Umbilical cord (tissue), 2 donors: ENCODE results near the gene ISYNA1. TPM values are rescaled to one million over a fixed set of nuclear protein-coding genes. Genes with fewer than 3 reads are reported as not detected.
A peak's percentile ranks its signal among the peaks of the same experiment; 100 is the strongest.

Source experiments
- DNase-seq: peaks from one replicate; pipeline ENCODE4 v3.0.0-alpha.2; 2015; ENCODE audit warnings: low spot score
- total RNA-seq: library from RNA; depleted of rRNA; stranded (reverse); fragments of >200 nt; gene quantifications from one replicate; pipeline ENCODE4 v1.2.3, GENCODE V29; 2014; ENCODE audit warnings: low replicate concordance; ENCODE audit not compliant: insufficient read depth

The ISYNA1 gene
- 20.5 TPM for total RNA-seq

GRCh38 chr19:18437491-18438330, at the start of gene ISYNA1:
TSS of gene ISYNA1 (minus strand) at chr19:18438133. CDS start at chr19:18437979, 154 bp downstream.
- DNase-seq, result peak; percentile 68

GRCh38 chr19:18486746-18487145, 48.8 kb upstream of the ISYNA1 start:
- DNase-seq, result no peak

GRCh38 chr19:18484992-18485391, 47.1 kb upstream of the ISYNA1 start:
- no peak for DNase-seq

GRCh38 chr19:18483119-18483890, 45.4 kb upstream of the ISYNA1 start:
- DNase-seq, result no peak

- DNase-seq, result no peak
These were observed 43.7 kb upstream of the ISYNA1 start for GRCh38 chr19:18481505-18482222.

GRCh38 chr19:18480006-18480691, 42.2 kb upstream of the ISYNA1 start:
- DNase-seq, result peak; percentile 50

- peak; percentile 80 for DNase-seq
These were observed 40.8 kb upstream of the ISYNA1 start for GRCh38 chr19:18478545-18479311.

- no peak for DNase-seq
These were observed 40.0 kb upstream of the ISYNA1 start for GRCh38 chr19:18477974-18478373.

GRCh38 chr19:18477042-18477779, 39.3 kb upstream of the ISYNA1 start:
- no peak for DNase-seq

- DNase-seq, result no peak
These were observed 38.6 kb upstream of the ISYNA1 start for GRCh38 chr19:18476507-18477041.

- no peak for DNase-seq
These were observed 37.9 kb upstream of the ISYNA1 start for GRCh38 chr19:18475762-18476331.

- no peak for DNase-seq
These were observed 37.1 kb upstream of the ISYNA1 start for GRCh38 chr19:18475004-18475453.

- DNase-seq, result no peak
These were observed 36.5 kb upstream of the ISYNA1 start for GRCh38 chr19:18474366-18474887.

- DNase-seq, result no peak
These were observed 35.8 kb upstream of the ISYNA1 start for GRCh38 chr19:18473706-18474087.

GRCh38 chr19:18473003-18473705, 35.2 kb upstream of the ISYNA1 start:
- no peak for DNase-seq

- DNase-seq, result no peak
These were observed 32.9 kb upstream of the ISYNA1 start for GRCh38 chr19:18470787-18471186.

- DNase-seq, result peak; percentile 38
These were observed 31.3 kb upstream of the ISYNA1 start for GRCh38 chr19:18469069-18469846.

- no peak for DNase-seq
These were observed 30.6 kb upstream of the ISYNA1 start for GRCh38 chr19:18468517-18468916.
